ENCODE measurements around the gene PCDH19.

Gene PCDH19

GRCh38 chrX:100377826-100378225 is 32.2 kb downstream of the PCDH19 start:
- no peak overlapping the region for H3K9ac ChIP-seq (ENCODE audit: low read length)
- H3K4me3 ChIP-seq (ENCODE audit: low read length), result no peak overlapping the region
- H3K36me3 ChIP-seq (ENCODE audit: control insufficient read depth, low read depth, low read length), result no peaks in the 10 kb centered on the region
- no peak overlapping the region for H3K27ac ChIP-seq (ENCODE audit: low read length)
- peaks cover 9% of the 10 kb centered on the region for H3K4me1 ChIP-seq (ENCODE audit: control insufficient read depth, low read depth, low read length)
- H3K27me3 ChIP-seq (ENCODE audit: control insufficient read depth, insufficient read depth, low read length), result no peaks in the 10 kb centered on the region
- no peaks in the 10 kb centered on the region for H3K9me3 ChIP-seq (ENCODE audit: control insufficient read depth, low read depth, low read length)

GRCh38 chrX:100376576-100376975 is 33.5 kb downstream of the PCDH19 start:
- no peaks in the 10 kb centered on the region for H3K27me3 ChIP-seq (ENCODE audit: control insufficient read depth, insufficient read depth, low read length)
- H3K27ac ChIP-seq (ENCODE audit: low read length), result no peak overlapping the region
- H3K9ac ChIP-seq (ENCODE audit: low read length), result no peak overlapping the region
- no peaks in the 10 kb centered on the region for H3K9me3 ChIP-seq (ENCODE audit: control insufficient read depth, low read depth, low read length)
- no peaks in the 10 kb centered on the region for H3K4me1 ChIP-seq (ENCODE audit: control insufficient read depth, low read depth, low read length)
- H3K4me3 ChIP-seq (ENCODE audit: low read length), result no peak overlapping the region
- H3K36me3 ChIP-seq (ENCODE audit: control insufficient read depth, low read depth, low read length), result no peaks in the 10 kb centered on the region

- H3K4me1 ChIP-seq (ENCODE audit: control insufficient read depth, low read depth, low read length), result no peaks in the 10 kb centered on the region
- H3K4me3 ChIP-seq (ENCODE audit: low read length), result no peak overlapping the region
- no peak overlapping the region for H3K9ac ChIP-seq (ENCODE audit: low read length)
- H3K27ac ChIP-seq (ENCODE audit: low read length), result no peak overlapping the region
- no peaks in the 10 kb centered on the region for H3K9me3 ChIP-seq (ENCODE audit: control insufficient read depth, low read depth, low read length)
- H3K36me3 ChIP-seq (ENCODE audit: control insufficient read depth, low read depth, low read length), result no peaks in the 10 kb centered on the region
- no peaks in the 10 kb centered on the region for H3K27me3 ChIP-seq (ENCODE audit: control insufficient read depth, insufficient read depth, low read length)
Observed at GRCh38 chrX:100373673-100374072, 36.4 kb downstream of the PCDH19 start.

GRCh38 chrX:100368167-100368566 is 41.9 kb downstream of the PCDH19 start:
- Histone ChIP-seq H3K9ac (ENCODE audit: low read length) (no peak overlapping the region), H3K36me3 (ENCODE audit: control insufficient read depth, low read depth, low read length) (no peaks in the 10 kb centered on the region), H3K27me3 (ENCODE audit: control insufficient read depth, insufficient read depth, low read length) (no peaks in the 10 kb centered on the region), H3K9me3 (ENCODE audit: control insufficient read depth, low read depth, low read length) (no peaks in the 10 kb centered on the region), H3K27ac (ENCODE audit: low read length) (no peak overlapping the region), H3K4me3 (ENCODE audit: low read length) (no peak overlapping the region), H3K4me1 (ENCODE audit: control insufficient read depth, low read depth, low read length) (peaks cover 7% of the 10 kb centered on the region)

- H3K9ac ChIP-seq (ENCODE audit: low read length), result no peak overlapping the region
- no peaks in the 10 kb centered on the region for H3K9me3 ChIP-seq (ENCODE audit: control insufficient read depth, low read depth, low read length)
- no peak overlapping the region for H3K27ac ChIP-seq (ENCODE audit: low read length)
- no peak overlapping the region for H3K4me3 ChIP-seq (ENCODE audit: low read length)
- no peaks in the 10 kb centered on the region for H3K27me3 ChIP-seq (ENCODE audit: control insufficient read depth, insufficient read depth, low read length)
- H3K36me3 ChIP-seq (ENCODE audit: control insufficient read depth, low read depth, low read length), result no peaks in the 10 kb centered on the region
- peaks cover 7% of the 10 kb centered on the region for H3K4me1 ChIP-seq (ENCODE audit: control insufficient read depth, low read depth, low read length)
Observed at GRCh38 chrX:100363896-100364295, 46.2 kb downstream of the PCDH19 start.

GRCh38 chrX:100358766-100359165 is 51.3 kb downstream of the PCDH19 start:
- H3K9me3 ChIP-seq (ENCODE audit: control insufficient read depth, low read depth, low read length), result no peaks in the 10 kb centered on the region
- no peak overlapping the region for H3K27ac ChIP-seq (ENCODE audit: low read length)
- H3K36me3 ChIP-seq (ENCODE audit: control insufficient read depth, low read depth, low read length), result no peaks in the 10 kb centered on the region
- no peak overlapping the region for H3K9ac ChIP-seq (ENCODE audit: low read length)
- H3K4me3 ChIP-seq (ENCODE audit: low read length), result no peak overlapping the region
- no peaks in the 10 kb centered on the region for H3K27me3 ChIP-seq (ENCODE audit: control insufficient read depth, insufficient read depth, low read length)
- H3K4me1 ChIP-seq (ENCODE audit: control insufficient read depth, low read depth, low read length), result peaks cover under 1% of the 10 kb centered on the region

- Histone ChIP-seq H3K27me3 (ENCODE audit: control insufficient read depth, insufficient read depth, low read length) (peaks cover 4% of the 10 kb centered on the region), H3K9me3 (ENCODE audit: control insufficient read depth, low read depth, low read length) (no peaks in the 10 kb centered on the region), H3K9ac (ENCODE audit: low read length) (no peak overlapping the region), H3K4me3 (ENCODE audit: low read length) (no peak overlapping the region), H3K4me1 (ENCODE audit: control insufficient read depth, low read depth, low read length) (peaks cover under 1% of the 10 kb centered on the region), H3K36me3 (ENCODE audit: control insufficient read depth, low read depth, low read length) (no peaks in the 10 kb centered on the region), H3K27ac (ENCODE audit: low read length) (no peak overlapping the region)
Observed at GRCh38 chrX:100356351-100356896, 53.6 kb downstream of the PCDH19 start.

GRCh38 chrX:100355680-100356079 is 54.4 kb downstream of the PCDH19 start:
- no peak overlapping the region for H3K4me3 ChIP-seq (ENCODE audit: low read length)
- no peaks in the 10 kb centered on the region for H3K36me3 ChIP-seq (ENCODE audit: control insufficient read depth, low read depth, low read length)
- H3K27ac ChIP-seq (ENCODE audit: low read length), result no peak overlapping the region
- H3K9me3 ChIP-seq (ENCODE audit: control insufficient read depth, low read depth, low read length), result no peaks in the 10 kb centered on the region
- peaks cover 4% of the 10 kb centered on the region for H3K27me3 ChIP-seq (ENCODE audit: control insufficient read depth, insufficient read depth, low read length)
- H3K9ac ChIP-seq (ENCODE audit: low read length), result no peak overlapping the region
- peaks cover 8% of the 10 kb centered on the region for H3K4me1 ChIP-seq (ENCODE audit: control insufficient read depth, low read depth, low read length)

- H3K27ac ChIP-seq (ENCODE audit: low read length), result no peak overlapping the region
- no peaks in the 10 kb centered on the region for H3K36me3 ChIP-seq (ENCODE audit: control insufficient read depth, low read depth, low read length)
Observed at GRCh38 chrX:100353326-100353725, 56.7 kb downstream of the PCDH19 start.

GRCh38 chrX:100350704-100351489 is 59.2 kb downstream of the PCDH19 start:
- Histone ChIP-seq H3K4me3 (ENCODE audit: low read length) (no peak overlapping the region), H3K27me3 (ENCODE audit: control insufficient read depth, insufficient read depth, low read length) (peaks cover 4% of the 10 kb centered on the region), H3K4me1 (ENCODE audit: control insufficient read depth, low read depth, low read length) (peaks cover 12% of the 10 kb centered on the region), H3K9ac (ENCODE audit: low read length) (no peak overlapping the region), H3K27ac (ENCODE audit: low read length) (no peak overlapping the region), H3K36me3 (ENCODE audit: control insufficient read depth, low read depth, low read length) (no peaks in the 10 kb centered on the region), H3K9me3 (ENCODE audit: control insufficient read depth, low read depth, low read length) (no peaks in the 10 kb centered on the region)

More at GRCh38 chrX:100353326-100353725, 56.7 kb downstream of the PCDH19 start:
- peaks cover 12% of the 10 kb centered on the region for H3K4me1 ChIP-seq (ENCODE audit: control insufficient read depth, low read depth, low read length)
- H3K9ac ChIP-seq (ENCODE audit: low read length), result no peak overlapping the region
- H3K27me3 ChIP-seq (ENCODE audit: control insufficient read depth, insufficient read depth, low read length), result peaks cover 4% of the 10 kb centered on the region
- H3K9me3 ChIP-seq (ENCODE audit: control insufficient read depth, low read depth, low read length), result no peaks in the 10 kb centered on the region
- H3K4me3 ChIP-seq (ENCODE audit: low read length), result no peak overlapping the region

GRCh38 chrX:100349391-100349790 is 60.7 kb downstream of the PCDH19 start:
- Histone ChIP-seq H3K9me3 (ENCODE audit: control insufficient read depth, low read depth, low read length) (no peaks in the 10 kb centered on the region), H3K4me1 (ENCODE audit: control insufficient read depth, low read depth, low read length) (peaks cover 12% of the 10 kb centered on the region), H3K4me3 (ENCODE audit: low read length) (no peak overlapping the region), H3K27me3 (ENCODE audit: control insufficient read depth, insufficient read depth, low read length) (peaks cover 4% of the 10 kb centered on the region), H3K9ac (ENCODE audit: low read length) (no peak overlapping the region), H3K27ac (ENCODE audit: low read length) (no peak overlapping the region), H3K36me3 (ENCODE audit: control insufficient read depth, low read depth, low read length) (no peaks in the 10 kb centered on the region)

- H3K9me3 ChIP-seq (ENCODE audit: control insufficient read depth, low read depth, low read length), result no peaks in the 10 kb centered on the region
- no peaks in the 10 kb centered on the region for H3K4me1 ChIP-seq (ENCODE audit: control insufficient read depth, low read depth, low read length)
- no peak overlapping the region for H3K27ac ChIP-seq (ENCODE audit: low read length)
- no peaks in the 10 kb centered on the region for H3K36me3 ChIP-seq (ENCODE audit: control insufficient read depth, low read depth, low read length)
- H3K27me3 ChIP-seq (ENCODE audit: control insufficient read depth, insufficient read depth, low read length), result no peaks in the 10 kb centered on the region
- no peak overlapping the region for H3K4me3 ChIP-seq (ENCODE audit: low read length)
- H3K9ac ChIP-seq (ENCODE audit: low read length), result no peak overlapping the region
Observed at GRCh38 chrX:100341142-100341510, 68.9 kb downstream of the PCDH19 start.

Measured in iPS-18a (cell line).